Vagina (tissue), 2 donors: ENCODE results near the gene IRF8.

Source experiments
- POLR2A ChIP-seq, 2 donors: fragments of 450-650 bp; IDR thresholded peaks; one replicate each; pipeline ENCODE4 v1.6.1; 2017; ENCODE audit warnings: antibody characterized with exemption in 2 of 2, mild to moderate bottlenecking in 2 of 2, moderate library complexity in 2 of 2
- POLR2AphosphoS5 ChIP-seq, 2 donors: sonication (generic); formaldehyde crosslinking; IDR thresholded peaks; one replicate each; pipeline ENCODE4 v1.9.0; 2017; ENCODE audit warnings: antibody characterized with exemption in 2 of 2, mild to moderate bottlenecking in 2 of 2, low read depth in 1 of 2; ENCODE audit not compliant: insufficient read depth in 1 of 2

DNA sequence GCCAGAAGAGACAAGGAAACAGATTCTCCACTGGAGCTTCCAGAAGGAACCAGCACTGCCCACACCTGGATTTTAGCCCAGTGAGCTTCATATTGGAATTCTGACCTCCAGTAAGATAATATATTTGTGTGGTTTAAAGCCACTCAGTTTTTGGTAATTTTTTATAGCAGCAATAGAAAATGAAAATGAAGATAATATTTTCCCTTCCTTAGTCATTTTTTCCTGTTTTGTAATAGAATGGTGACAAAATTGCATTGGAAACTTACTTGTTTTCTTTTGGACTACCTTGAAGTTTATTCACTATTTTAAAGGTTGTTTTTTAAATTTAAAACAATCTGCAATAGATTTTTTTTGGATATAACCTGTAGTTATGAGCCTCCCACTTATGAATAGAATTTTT lies 29.8 kb upstream of the IRF8 start:
- no peak for TF ChIP-seq POLR2A (IDR thresholded peaks at IDR 0.05)
- TF ChIP-seq POLR2AphosphoS5 (IDR thresholded peaks at IDR 0.05; ENCODE audit: insufficient read depth in 1 of 2, low read depth in 1 of 2) = no peak
